Hepatocyte (in vitro differentiated cells): ENCODE data around the gene TMED8. TPM values are rescaled to one million over a fixed set of nuclear protein-coding genes. Genes with fewer than 3 reads are reported as not detected.

Source experiments
- DNase-seq: peaks from one replicate; pipeline ENCODE4 v3.0.0-alpha.2; 2016; ENCODE audit warnings: low spot score
- H2AFZ ChIP-seq: fragments of 200-600 bp; sonication (generic); 2 replicates; pipeline ENCODE4 v1.6.0; 2016; ENCODE audit warnings: antibody characterized with exemption, mild to moderate bottlenecking
- H3K27ac ChIP-seq: fragments of 200-600 bp; sonication (generic); 2 replicates; pipeline ENCODE4 v1.5.1; 2016; ENCODE audit warnings: mild to moderate bottlenecking
- H3K27me3 ChIP-seq: fragments of 200-600 bp; sonication (generic); 2 replicates; pipeline ENCODE4 v1.6.1; 2016
- H3K36me3 ChIP-seq: fragments of 200-600 bp; sonication (generic); replicated peaks from 2 replicates; pipeline ENCODE4 v1.5.1; 2016; ENCODE audit warnings: low read depth; ENCODE audit not compliant: insufficient read depth
- H3K4me1 ChIP-seq: fragments of 200-600 bp; sonication (generic); 2 replicates; pipeline ENCODE4 v1.5.1; 2016; ENCODE audit warnings: mild to moderate bottlenecking, moderate library complexity; ENCODE audit not compliant: insufficient read depth
- H3K4me2 ChIP-seq: fragments of 200-600 bp; sonication (generic); 2 replicates; pipeline ENCODE4 v1.6.0; 2016
- H3K4me3 ChIP-seq: fragments of 200-600 bp; sonication (generic); 2 replicates; pipeline ENCODE4 v1.5.1; 2016; ENCODE audit warnings: mild to moderate bottlenecking
- H3K79me2 ChIP-seq: fragments of 200-600 bp; sonication (generic); 2 replicates; pipeline ENCODE4 v1.6.0; 2017; ENCODE audit warnings: mild to moderate bottlenecking
- H3K9me2 ChIP-seq: fragments of 200-600 bp; sonication (generic); replicated peaks from 2 replicates; pipeline ENCODE4 v1.6.0; 2017; ENCODE audit warnings: mild to moderate bottlenecking; ENCODE audit not compliant: insufficient read depth
- H3K9me3 ChIP-seq: fragments of 200-600 bp; sonication (generic); 2 replicates; pipeline ENCODE4 v1.5.1; 2016; ENCODE audit warnings: low read depth, mild to moderate bottlenecking
- H4K20me1 ChIP-seq: fragments of 200-600 bp; sonication (generic); 2 replicates; pipeline ENCODE4 v1.6.0; 2016; ENCODE audit warnings: mild to moderate bottlenecking; ENCODE audit not compliant: insufficient read depth, poor library complexity, severe bottlenecking
- EZH2 ChIP-seq: fragments of 200-600 bp; sonication (generic); IDR thresholded peaks from 2 replicates; pipeline ENCODE4 v1.6.1; 2016; ENCODE audit warnings: antibody characterized with exemption, mild to moderate bottlenecking, borderline replicate concordance
- EZH2phosphoT487 ChIP-seq: fragments of 200-600 bp; sonication (generic); IDR thresholded peaks from one replicate; pipeline ENCODE4 v1.6.1; 2018; ENCODE audit warnings: antibody characterized with exemption, mild to moderate bottlenecking, low read depth, moderate library complexity; ENCODE audit not compliant: unreplicated experiment, severe bottlenecking
- WGBS: methylation state at CpG from one replicate; pipeline ENCODE4 v1.1.6; 2016; ENCODE audit warnings: low lambda C conversion rate; ENCODE audit errors: missing lambda C conversion rate; 5-methylcytosine and 5-hydroxymethylcytosine counted together
- polyA plus RNA-seq: library from polyadenylated mRNA; unstranded; fragments of >200 nt; fragmentation: Nextera tagmentation; extraction: Ambion mirVana; gene quantifications from 2 replicates; pipeline ENCODE4 v1.2.1, GENCODE V29; 2016
- total RNA-seq: library from RNA; depleted of rRNA; stranded (reverse); fragments of >200 nt; gene quantifications from 2 replicates; pipeline ENCODE4 v1.2.3, GENCODE V29; 2014
- TF ChIP-seq, protein P1 (sequence below): fragments of 200-600 bp; sonication (generic); IDR thresholded peaks from 2 replicates; pipeline ENCODE4 v1.5.1; 2016; ENCODE audit warnings: antibody characterized with exemption, mild to moderate bottlenecking; ENCODE audit not compliant: poor library complexity

TMED8 gene
- total and polyA plus RNA-seq, 2 experiments from 2014 or later: 4.0 to 16.0 TPM

GRCh38 chr14:77286576-77286975 lies 90.3 kb downstream of the TMED8 start:
- Histone ChIP-seq H3K9me3 (no peaks in the 10 kb centered on the region), H4K20me1 (no peaks in the 10 kb centered on the region), H2AFZ (no peak overlapping the region), H3K4me1 (no peaks in the 10 kb centered on the region), H3K4me2 (no peak overlapping the region), H3K36me3 (no peaks in the 10 kb centered on the region), H3K4me3 (no peak overlapping the region), H3K27ac (no peak overlapping the region), H3K9me2 (no peaks in the 10 kb centered on the region), H3K79me2 (no peaks in the 10 kb centered on the region), H3K27me3 (no peaks in the 10 kb centered on the region)
- DNase-seq: no peak
- 84% methylated on average over 5 of the region's 5 CpGs for WGBS
- TF ChIP-seq EZH2: no peak
- no peak for TF ChIP-seq EZH2phosphoT487
- TF ChIP-seq, protein P1, sequence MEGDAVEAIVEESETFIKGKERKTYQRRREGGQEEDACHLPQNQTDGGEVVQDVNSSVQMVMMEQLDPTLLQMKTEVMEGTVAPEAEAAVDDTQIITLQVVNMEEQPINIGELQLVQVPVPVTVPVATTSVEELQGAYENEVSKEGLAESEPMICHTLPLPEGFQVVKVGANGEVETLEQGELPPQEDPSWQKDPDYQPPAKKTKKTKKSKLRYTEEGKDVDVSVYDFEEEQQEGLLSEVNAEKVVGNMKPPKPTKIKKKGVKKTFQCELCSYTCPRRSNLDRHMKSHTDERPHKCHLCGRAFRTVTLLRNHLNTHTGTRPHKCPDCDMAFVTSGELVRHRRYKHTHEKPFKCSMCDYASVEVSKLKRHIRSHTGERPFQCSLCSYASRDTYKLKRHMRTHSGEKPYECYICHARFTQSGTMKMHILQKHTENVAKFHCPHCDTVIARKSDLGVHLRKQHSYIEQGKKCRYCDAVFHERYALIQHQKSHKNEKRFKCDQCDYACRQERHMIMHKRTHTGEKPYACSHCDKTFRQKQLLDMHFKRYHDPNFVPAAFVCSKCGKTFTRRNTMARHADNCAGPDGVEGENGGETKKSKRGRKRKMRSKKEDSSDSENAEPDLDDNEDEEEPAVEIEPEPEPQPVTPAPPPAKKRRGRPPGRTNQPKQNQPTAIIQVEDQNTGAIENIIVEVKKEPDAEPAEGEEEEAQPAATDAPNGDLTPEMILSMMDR: no peak

Other genes with a start within 250 kb of the TMED8 start
- gene ZDHHC22, start 235.3 kb downstream of the TMED8 start, total RNA-seq: 0.04 TPM in 1 of 2 replicates, not detected in the other
- not detected in 2 replicates for gene ZDHHC22, start 235.3 kb downstream of the TMED8 start, polyA plus RNA-seq
- gene TMEM63C, start 195.3 kb downstream of the TMED8 start, total RNA-seq: 4.9 and 5.1 TPM in 2 replicates
- gene TMEM63C, start 195.3 kb downstream of the TMED8 start, polyA plus RNA-seq: 5.4 and 9.7 TPM in 2 replicates
- gene NGB, start 105.9 kb downstream of the TMED8 start, total RNA-seq: not detected in 2 replicates
- not detected in 2 replicates for gene NGB, start 105.9 kb downstream of the TMED8 start, polyA plus RNA-seq
- gene POMT2, start 56.2 kb downstream of the TMED8 start, total RNA-seq: 13.7 and 21.1 TPM in 2 replicates
- gene POMT2, start 56.2 kb downstream of the TMED8 start, polyA plus RNA-seq: 28.7 and 39.3 TPM in 2 replicates
- 34.7 and 37.6 TPM in 2 replicates for gene GSTZ1, start 56.1 kb downstream of the TMED8 start, total RNA-seq
- 23.5 and 23.9 TPM in 2 replicates for gene GSTZ1, start 56.1 kb downstream of the TMED8 start, polyA plus RNA-seq
- 0.90 and 1.2 TPM in 2 replicates for gene SAMD15, start 285 bp upstream of the TMED8 start, total RNA-seq
- 0.51 and 2.2 TPM in 2 replicates for gene SAMD15, start 285 bp upstream of the TMED8 start, polyA plus RNA-seq
- 0.13 and 0.40 TPM in 2 replicates for gene NOXRED1, start 46.4 kb upstream of the TMED8 start, total RNA-seq
- 0.10 TPM in 1 of 2 replicates, not detected in the other for gene NOXRED1, start 46.4 kb upstream of the TMED8 start, polyA plus RNA-seq
- gene VIPAS39, start 80.5 kb upstream of the TMED8 start, total RNA-seq: 22.6 and 29.2 TPM in 2 replicates
- gene VIPAS39, start 80.5 kb upstream of the TMED8 start, polyA plus RNA-seq: 11.7 and 13.0 TPM in 2 replicates
- 111 and 126 TPM in 2 replicates for gene AHSA1, start 81.0 kb upstream of the TMED8 start, total RNA-seq
- gene AHSA1, start 81.0 kb upstream of the TMED8 start, polyA plus RNA-seq: 127 and 128 TPM in 2 replicates
- gene ISM2, start 121.7 kb upstream of the TMED8 start, total RNA-seq: 5.1 and 8.1 TPM in 2 replicates
- gene ISM2, start 121.7 kb upstream of the TMED8 start, polyA plus RNA-seq: 6.3 and 9.0 TPM in 2 replicates
- 33.6 and 34.3 TPM in 2 replicates for gene SPTLC2, start 239.5 kb upstream of the TMED8 start, total RNA-seq
- gene SPTLC2, start 239.5 kb upstream of the TMED8 start, polyA plus RNA-seq: 31.4 and 34.2 TPM in 2 replicates